H7 (cell line): ENCODE measurements around the gene PTPRO. TPM values are rescaled to one million over a fixed set of nuclear protein-coding genes. Genes with fewer than 3 reads are reported as not detected.

Experiments used
- DNase-seq: peaks from one replicate; pipeline ENCODE4 v3.0.0; 2012
- H3K27me3 ChIP-seq: 2 replicates; pipeline ENCODE4 v1.6.0; 2011; ENCODE audit warnings: mild to moderate bottlenecking, low read length; ENCODE audit not compliant: control insufficient read depth, insufficient read depth
- H3K36me3 ChIP-seq: replicated peaks from 2 replicates; pipeline ENCODE4 v1.5.1; 2011; ENCODE audit warnings: low read length; ENCODE audit not compliant: control insufficient read depth, insufficient read depth
- H3K4me3 ChIP-seq: 2 replicates; pipeline ENCODE4 v1.5.1; 2011; ENCODE audit warnings: low read depth, mild to moderate bottlenecking, control low read depth, low read length, moderate library complexity; ENCODE audit not compliant: insufficient read depth
- total RNA-seq: library from RNA; depleted of rRNA; stranded (reverse); fragments of >200 nt; shearing (Covaris generic); gene quantifications from 2 replicates; pipeline ENCODE4 v1.2.3, GENCODE V29; 2014; rRNA removed

PTPRO gene
- 0.42 TPM in 1 of 2 replicates, not detected in the other for total RNA-seq

GRCh38 chr12:15322164-15323061, at the start of gene PTPRO:
Gene PTPRO, plus strand, starts transcription at chr12:15322508.
- peak; percentile 72 for DNase-seq
- Histone ChIP-seq H3K36me3 (no peaks in the 10 kb centered on the region), H3K4me3 (peak within 1 kb of the TSS; percentile 71), H3K27me3 (peaks cover 26% of the 10 kb centered on the region)

- Histone ChIP-seq H3K27me3 (no peaks in the 10 kb centered on the region), H3K4me3 (no peak overlapping the region), H3K36me3 (no peaks in the 10 kb centered on the region)
- no peak for DNase-seq
Observed at GRCh38 chr12:15273896-15274295, 48.4 kb upstream of the PTPRO start.

GRCh38 chr12:15274561-15274967, 47.7 kb upstream of the PTPRO start:
- no peak for DNase-seq
- Histone ChIP-seq H3K36me3 (no peaks in the 10 kb centered on the region), H3K4me3 (no peak overlapping the region), H3K27me3 (no peaks in the 10 kb centered on the region)

- DNase-seq: peak; percentile 33
Observed at GRCh38 chr12:15276088-15276698, 46.1 kb upstream of the PTPRO start.

GRCh38 chr12:15278816-15279658, 43.3 kb upstream of the PTPRO start:
- no peaks in the 10 kb centered on the region for H3K36me3 ChIP-seq
- no peak for DNase-seq
- no peaks in the 10 kb centered on the region for H3K27me3 ChIP-seq
- no peak overlapping the region for H3K4me3 ChIP-seq

More at GRCh38 chr12:15276088-15276698, 46.1 kb upstream of the PTPRO start:
- no peak overlapping the region for H3K4me3 ChIP-seq
- no peaks in the 10 kb centered on the region for H3K36me3 ChIP-seq
- no peaks in the 10 kb centered on the region for H3K27me3 ChIP-seq

GRCh38 chr12:15280930-15281329, 41.4 kb upstream of the PTPRO start:
- no peaks in the 10 kb centered on the region for H3K36me3 ChIP-seq
- no peak overlapping the region for H3K4me3 ChIP-seq
- no peak for DNase-seq
- no peaks in the 10 kb centered on the region for H3K27me3 ChIP-seq

- Histone ChIP-seq H3K4me3 (no peak overlapping the region), H3K36me3 (no peaks in the 10 kb centered on the region), H3K27me3 (no peaks in the 10 kb centered on the region)
- no peak for DNase-seq
Observed at GRCh38 chr12:15289192-15289591, 33.1 kb upstream of the PTPRO start.

- DNase-seq: no peak
- Histone ChIP-seq H3K36me3 (no peaks in the 10 kb centered on the region), H3K4me3 (no peak overlapping the region), H3K27me3 (no peaks in the 10 kb centered on the region)
Observed at GRCh38 chr12:15293731-15294130, 28.6 kb upstream of the PTPRO start.

- no peaks in the 10 kb centered on the region for H3K36me3 ChIP-seq
- DNase-seq: no peak
Observed at GRCh38 chr12:15299947-15300346, 22.4 kb upstream of the PTPRO start.

GRCh38 chr12:15304296-15304695, 18.0 kb upstream of the PTPRO start:
- no peak for DNase-seq
- Histone ChIP-seq H3K36me3 (no peaks in the 10 kb centered on the region), H3K27me3 (no peaks in the 10 kb centered on the region), H3K4me3 (no peak overlapping the region)

More at GRCh38 chr12:15299947-15300346, 22.4 kb upstream of the PTPRO start:
- H3K4me3 ChIP-seq: no peak overlapping the region
- H3K27me3 ChIP-seq: no peaks in the 10 kb centered on the region

GRCh38 chr12:15306605-15307004, 15.7 kb upstream of the PTPRO start:
- Histone ChIP-seq H3K4me3 (no peak overlapping the region), H3K36me3 (no peaks in the 10 kb centered on the region), H3K27me3 (no peaks in the 10 kb centered on the region)
- DNase-seq: no peak

- no peaks in the 10 kb centered on the region for H3K27me3 ChIP-seq
- H3K36me3 ChIP-seq: no peaks in the 10 kb centered on the region
- no peak overlapping the region for H3K4me3 ChIP-seq
- no peak for DNase-seq
Observed at GRCh38 chr12:15307079-15307478, 15.2 kb upstream of the PTPRO start.

GRCh38 chr12:15318841-15319240, 3.5 kb upstream of the PTPRO start:
- Histone ChIP-seq H3K4me3 (no peak overlapping the region), H3K36me3 (no peaks in the 10 kb centered on the region), H3K27me3 (peaks cover 25% of the 10 kb centered on the region)
- DNase-seq: no peak

- Histone ChIP-seq H3K36me3 (no peaks in the 10 kb centered on the region), H3K4me3 (no peak overlapping the region), H3K27me3 (peaks cover 26% of the 10 kb centered on the region)
- DNase-seq: no peak
Observed at GRCh38 chr12:15320881-15321280, 1.4 kb upstream of the PTPRO start.
